OCI-LY3 (cell line): ENCODE data around the gene SNTG2.

ENCODE experiments used
- EZH2phosphoT487 ChIP-seq: fragments of 200-600 bp; shearing (Covaris generic); IDR thresholded peaks from 2 replicates; pipeline ENCODE4 v1.6.1; 2018; ENCODE audit warnings: antibody characterized with exemption, mixed run types, low read depth
- TF ChIP-seq, protein P1 (sequence below): fragments of 200-600, 300-600 bp; sonication (generic); IDR thresholded peaks from 2 replicates; pipeline ENCODE4 v1.5.1; 2014; ENCODE audit warnings: antibody characterized with exemption, low read length, low read depth

DNA sequence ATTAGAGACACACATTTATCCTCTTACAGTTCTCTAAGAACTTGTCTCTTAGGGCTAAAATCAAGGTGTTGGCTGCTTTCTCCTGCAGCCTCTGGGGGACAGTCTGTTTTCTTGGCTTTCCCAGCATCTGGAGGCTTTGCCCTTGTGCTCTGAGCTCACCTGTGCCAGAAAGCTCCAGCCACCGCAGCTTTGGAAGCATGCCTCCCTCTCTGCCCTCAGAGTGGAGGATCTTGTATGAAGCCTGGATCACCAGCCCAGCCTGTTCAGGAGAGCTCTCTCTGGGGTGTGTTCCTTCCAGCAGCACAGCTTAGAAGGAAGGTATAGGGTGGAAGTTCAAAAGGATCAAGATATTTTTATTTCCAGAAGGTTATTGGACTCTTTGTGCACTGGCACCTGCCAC is 409.5 kb downstream of the SNTG2 start:
- TF ChIP-seq, protein P1, sequence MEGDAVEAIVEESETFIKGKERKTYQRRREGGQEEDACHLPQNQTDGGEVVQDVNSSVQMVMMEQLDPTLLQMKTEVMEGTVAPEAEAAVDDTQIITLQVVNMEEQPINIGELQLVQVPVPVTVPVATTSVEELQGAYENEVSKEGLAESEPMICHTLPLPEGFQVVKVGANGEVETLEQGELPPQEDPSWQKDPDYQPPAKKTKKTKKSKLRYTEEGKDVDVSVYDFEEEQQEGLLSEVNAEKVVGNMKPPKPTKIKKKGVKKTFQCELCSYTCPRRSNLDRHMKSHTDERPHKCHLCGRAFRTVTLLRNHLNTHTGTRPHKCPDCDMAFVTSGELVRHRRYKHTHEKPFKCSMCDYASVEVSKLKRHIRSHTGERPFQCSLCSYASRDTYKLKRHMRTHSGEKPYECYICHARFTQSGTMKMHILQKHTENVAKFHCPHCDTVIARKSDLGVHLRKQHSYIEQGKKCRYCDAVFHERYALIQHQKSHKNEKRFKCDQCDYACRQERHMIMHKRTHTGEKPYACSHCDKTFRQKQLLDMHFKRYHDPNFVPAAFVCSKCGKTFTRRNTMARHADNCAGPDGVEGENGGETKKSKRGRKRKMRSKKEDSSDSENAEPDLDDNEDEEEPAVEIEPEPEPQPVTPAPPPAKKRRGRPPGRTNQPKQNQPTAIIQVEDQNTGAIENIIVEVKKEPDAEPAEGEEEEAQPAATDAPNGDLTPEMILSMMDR = no peak
- no peak for TF ChIP-seq EZH2phosphoT487
